Measurements from ENCODE around the gene ZNF853.

DNA sequence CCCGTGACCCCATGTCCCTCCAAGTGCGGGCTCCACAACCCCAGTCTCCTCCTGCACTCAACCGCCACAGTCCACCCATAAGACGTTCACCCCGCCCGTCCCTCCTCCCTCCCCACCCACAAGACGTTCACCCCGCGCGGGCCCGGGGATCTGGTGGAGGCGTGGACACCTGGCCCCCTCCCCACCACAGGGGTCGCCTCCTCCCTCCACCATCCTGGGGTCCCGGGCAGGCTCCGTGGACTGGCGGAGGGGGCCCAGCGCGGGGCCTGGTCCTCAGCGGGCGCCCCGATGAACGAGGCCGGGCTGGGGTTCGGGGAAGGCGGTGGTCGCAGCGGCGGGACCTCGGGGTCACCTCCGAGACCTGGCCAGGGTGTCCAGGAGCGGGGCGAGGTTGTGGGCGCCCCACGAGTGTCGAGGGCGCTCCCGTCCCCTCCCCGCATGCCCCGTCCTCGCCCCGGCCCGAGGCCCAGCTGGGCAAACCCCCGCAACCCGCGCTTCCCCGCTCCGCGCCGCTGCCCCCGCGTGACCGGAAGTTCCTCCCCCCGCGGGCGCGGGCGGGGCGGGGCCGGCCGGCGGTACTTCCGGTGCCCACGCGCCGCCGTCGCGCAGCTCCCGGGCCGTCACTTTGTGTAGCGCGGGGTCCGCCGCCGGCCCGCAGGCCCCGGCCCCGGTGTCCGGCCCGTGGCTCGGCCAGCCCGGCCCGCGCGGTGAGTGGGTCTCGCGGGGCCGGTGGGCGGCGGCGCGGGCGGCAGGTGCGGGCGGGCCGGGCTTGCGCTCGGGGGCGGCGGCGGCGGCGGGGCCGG is 21.5 kb downstream of the ZNF853 start, which contains the start of gene ZNF316:
- TF ChIP-seq, protein P1, sequence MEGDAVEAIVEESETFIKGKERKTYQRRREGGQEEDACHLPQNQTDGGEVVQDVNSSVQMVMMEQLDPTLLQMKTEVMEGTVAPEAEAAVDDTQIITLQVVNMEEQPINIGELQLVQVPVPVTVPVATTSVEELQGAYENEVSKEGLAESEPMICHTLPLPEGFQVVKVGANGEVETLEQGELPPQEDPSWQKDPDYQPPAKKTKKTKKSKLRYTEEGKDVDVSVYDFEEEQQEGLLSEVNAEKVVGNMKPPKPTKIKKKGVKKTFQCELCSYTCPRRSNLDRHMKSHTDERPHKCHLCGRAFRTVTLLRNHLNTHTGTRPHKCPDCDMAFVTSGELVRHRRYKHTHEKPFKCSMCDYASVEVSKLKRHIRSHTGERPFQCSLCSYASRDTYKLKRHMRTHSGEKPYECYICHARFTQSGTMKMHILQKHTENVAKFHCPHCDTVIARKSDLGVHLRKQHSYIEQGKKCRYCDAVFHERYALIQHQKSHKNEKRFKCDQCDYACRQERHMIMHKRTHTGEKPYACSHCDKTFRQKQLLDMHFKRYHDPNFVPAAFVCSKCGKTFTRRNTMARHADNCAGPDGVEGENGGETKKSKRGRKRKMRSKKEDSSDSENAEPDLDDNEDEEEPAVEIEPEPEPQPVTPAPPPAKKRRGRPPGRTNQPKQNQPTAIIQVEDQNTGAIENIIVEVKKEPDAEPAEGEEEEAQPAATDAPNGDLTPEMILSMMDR (conservative IDR thresholded peaks at IDR 0.05; ENCODE audit: low read depth, low read length) = no peak
- TF ChIP-seq EZH2 (IDR thresholded peaks at IDR 0.05; ENCODE audit: borderline replicate concordance, low read depth, low read length, poor library complexity, severe bottlenecking) = no peak
